HG02610 (cell line): Measurements from ENCODE around the gene CEP131.

Experiments
- ATAC-seq: cut with Tn5 transposase; IDR thresholded peaks from one replicate; pipeline ENCODE4 v1.9.1; 2021; ENCODE audit warnings: mild to moderate bottlenecking, moderate library complexity; ENCODE audit not compliant: unreplicated experiment

CEP131 gene

DNA sequence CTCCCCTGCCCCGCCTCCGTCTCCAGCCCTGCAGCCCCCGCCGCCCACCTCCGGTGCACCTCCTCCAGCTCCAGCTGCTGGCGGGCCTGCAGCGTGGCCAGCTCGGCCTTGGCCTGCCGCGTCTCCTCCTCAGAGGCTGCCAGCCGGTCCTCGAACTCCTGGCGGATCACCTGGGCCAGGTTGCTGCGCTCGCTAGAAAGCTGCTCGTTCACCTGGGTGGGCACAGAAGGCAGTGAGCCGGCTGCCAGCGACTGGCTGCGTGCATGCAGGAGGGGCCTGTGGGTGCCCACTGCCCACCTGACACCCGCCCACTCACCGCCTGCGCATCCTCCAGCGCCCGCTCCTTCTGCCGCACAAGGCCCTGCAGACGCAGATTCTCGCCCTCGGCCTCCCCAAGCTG is 32.2 kb downstream of the CEP131 start:
- no peak for ATAC-seq

DNA sequence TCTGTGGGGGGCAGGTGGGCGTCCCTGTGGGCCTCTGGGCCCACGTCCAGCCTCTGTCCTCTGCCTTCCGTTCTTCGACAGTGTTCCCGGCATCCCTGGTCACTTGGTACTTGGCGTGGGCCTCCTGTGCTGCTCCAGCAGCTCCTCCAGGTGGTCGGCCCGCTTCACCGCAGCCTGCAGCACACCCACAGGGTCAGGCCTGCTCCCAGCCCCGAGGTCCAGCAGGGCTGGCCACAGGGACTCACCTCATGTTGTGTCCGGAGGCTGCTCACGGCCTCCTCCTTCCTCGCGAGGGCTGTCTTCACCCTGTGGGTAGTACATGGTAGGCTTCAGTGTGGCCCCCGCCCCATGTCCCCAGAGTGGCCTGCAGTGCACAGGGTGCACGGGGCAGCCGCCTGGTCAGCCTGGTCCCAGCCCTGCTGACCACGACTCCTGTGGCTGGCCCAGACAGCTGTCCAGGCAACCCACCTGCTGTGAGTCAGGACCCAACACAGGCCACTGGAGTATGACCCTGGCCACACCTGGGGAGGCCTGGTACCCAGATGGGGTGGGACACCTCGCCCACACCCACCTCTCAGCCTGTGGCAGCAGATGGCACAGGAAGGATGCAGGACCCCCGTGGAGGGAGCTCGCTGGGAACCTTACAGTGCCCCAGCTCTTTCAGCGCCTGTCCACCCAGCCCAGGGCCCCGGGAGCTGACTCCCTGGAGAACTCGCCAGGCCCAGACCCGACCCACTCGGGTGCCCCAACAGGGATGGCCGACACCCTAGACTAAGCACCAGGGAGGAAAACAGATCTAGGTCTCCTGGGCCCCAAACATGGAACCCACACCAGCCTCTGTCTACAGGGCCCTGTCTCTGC is 32.9 kb downstream of the CEP131 start:
- no peak for ATAC-seq

DNA sequence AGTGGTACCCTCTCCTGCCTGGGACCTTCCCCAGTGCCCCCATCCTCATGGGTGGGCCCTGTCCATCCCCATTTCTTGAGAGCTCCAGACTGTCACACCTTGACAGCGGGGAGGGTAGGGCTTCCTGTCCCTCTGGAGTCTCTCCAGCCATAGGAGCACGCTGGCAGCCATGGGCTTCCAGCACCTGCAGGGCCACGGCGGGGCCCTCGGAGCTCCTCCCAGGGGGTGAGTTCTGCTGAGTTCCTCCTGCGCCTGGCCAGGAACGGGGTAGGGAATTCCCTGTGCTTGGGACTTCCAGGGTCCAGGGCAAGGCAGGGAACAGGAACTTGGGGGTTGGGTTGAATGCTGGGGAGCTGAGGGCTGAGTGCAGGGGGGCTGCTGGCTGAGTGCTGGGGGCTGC is 33.7 kb downstream of the CEP131 start:
- no peak for ATAC-seq

DNA sequence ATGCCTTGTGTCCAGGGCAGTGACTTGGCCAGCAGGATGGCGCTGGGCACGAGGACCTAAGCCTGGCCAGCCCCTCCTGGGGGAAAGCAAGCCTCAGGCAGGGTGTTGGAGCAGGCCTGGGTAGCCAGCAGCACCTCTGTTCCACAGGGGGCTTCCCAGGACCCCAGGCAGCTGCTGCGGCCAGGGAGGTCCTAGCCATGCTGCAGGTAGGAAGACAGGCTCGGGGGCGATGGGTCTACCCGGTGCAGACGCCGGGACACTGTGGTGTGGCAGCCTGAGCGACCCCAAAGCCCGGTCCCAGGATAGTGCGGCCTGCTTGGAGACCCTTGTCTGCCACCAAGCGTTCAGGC is 34.3 kb downstream of the CEP131 start:
- no peak for ATAC-seq

DNA sequence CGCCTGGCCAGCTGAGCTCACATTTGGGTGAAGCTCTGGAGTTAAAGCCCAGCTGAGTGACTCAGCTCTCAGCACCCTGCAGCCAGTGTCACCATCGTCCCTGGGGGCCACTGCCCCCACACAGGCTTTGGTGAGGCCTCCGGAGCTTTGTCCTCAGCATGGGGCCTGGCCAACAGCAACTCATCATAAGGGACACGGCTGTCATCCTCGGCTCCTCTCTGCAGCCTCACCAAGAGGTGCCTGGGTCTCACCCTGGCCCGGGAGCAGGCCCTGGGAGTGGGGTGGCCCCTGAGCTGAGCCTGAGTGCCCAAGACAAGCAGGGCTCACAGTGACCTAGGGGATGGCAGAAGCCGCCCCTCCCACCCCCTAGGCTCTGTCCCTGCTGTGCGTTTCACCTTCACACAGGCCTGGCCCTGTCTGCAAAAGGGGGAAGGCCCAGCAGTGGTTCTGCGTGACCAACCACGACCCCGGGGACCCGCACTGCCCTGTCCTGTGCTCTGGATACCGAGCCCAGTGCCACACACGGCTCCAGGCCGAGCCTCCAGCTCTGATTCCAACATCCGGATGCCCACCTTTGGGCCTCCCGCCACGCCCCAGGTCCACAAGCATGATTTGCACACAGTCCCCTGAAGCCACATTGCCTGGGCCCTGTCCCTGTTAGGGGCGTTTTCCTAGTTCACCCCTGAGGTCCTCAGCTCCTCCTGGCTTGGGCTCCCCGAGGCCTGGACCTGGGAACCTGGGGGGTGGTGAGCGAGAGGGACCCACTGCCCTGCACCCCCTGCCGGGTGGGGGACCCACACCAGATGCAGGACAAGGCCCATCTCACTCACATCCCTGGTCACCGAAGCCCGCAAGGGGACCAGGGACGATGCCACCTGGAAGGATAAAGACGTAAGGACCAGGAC is 34.9 kb downstream of the CEP131 start:
- no peak for ATAC-seq

DNA sequence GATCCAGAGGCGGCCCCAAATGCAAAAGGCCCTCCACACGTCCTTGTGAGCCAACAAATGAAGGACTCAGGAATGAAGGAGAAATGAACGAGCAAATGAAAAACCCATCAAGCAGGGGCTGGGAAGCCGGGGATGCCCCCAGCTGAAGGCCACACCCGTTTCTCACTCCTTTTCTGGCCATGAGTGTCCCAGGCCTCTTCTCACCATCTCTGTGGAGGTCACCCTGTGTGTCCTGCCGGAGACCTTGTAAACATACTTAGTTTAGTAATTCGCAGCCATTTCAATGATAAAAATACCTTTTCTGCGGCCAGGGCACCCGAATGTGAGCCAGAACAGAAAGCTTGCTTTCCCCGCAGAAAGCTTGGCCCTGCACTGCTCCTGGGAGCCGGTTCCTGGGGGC is 35.6 kb downstream of the CEP131 start:
- no peak for ATAC-seq

DNA sequence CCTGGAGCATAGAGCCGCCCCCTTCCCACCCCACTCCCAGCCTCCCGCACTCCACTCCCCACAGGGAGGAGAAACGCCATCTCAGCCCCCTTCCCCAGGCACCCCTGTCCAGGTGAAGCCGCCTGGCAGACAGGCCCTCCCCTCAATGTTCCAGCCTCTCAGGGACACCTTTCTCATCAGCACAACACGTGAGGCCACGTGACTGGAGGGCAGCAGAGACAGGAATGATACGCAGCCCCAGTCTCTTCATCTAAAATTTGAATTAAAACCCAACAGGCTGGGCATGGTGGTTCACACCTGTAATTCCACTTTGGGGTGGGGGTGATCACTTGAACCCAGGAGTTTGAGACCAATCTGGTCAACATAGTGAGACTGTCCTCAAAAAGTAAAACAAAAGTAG is 36.6 kb downstream of the CEP131 start:
- no peak for ATAC-seq

DNA sequence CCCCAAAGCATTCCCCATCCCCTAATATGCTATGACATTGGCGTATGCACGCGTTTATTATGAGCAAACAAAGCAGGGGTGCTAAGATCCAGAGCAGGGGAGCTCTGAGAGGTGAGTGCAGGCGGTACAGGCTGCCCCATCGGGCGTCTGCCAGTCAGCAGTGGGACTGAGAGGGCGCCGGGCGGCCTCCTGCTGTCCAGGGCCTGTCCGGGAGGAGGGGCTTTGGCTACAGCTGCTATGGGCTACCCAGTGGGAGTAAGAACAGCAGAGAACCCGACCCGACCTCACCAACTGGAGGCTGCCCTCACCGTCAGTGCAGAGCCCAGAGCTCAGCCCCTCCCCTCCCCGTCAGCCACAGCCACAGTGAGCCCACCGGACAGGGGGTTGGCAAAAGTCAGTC is 38.2 kb downstream of the CEP131 start:
- ATAC-seq = no peak

DNA sequence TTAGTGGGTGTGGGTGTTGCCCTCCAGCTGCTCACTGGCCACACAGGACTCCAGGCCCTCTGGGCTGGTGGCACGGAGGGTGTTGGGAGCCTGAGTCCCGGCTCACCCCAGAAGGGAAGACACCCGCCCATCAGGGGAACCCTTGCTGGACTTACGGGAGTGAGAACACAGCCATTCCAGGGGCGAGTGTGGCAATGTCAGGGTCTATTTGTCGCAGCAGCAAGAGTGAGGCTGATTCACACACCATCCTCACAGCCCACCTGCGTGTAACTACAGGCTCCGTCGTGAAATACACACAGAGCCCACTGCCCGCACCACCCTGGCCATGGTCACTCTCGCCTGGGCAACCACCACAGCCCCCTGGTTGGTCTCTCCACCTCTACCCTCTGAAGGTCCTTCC is 39.0 kb downstream of the CEP131 start:
- no peak for ATAC-seq

DNA sequence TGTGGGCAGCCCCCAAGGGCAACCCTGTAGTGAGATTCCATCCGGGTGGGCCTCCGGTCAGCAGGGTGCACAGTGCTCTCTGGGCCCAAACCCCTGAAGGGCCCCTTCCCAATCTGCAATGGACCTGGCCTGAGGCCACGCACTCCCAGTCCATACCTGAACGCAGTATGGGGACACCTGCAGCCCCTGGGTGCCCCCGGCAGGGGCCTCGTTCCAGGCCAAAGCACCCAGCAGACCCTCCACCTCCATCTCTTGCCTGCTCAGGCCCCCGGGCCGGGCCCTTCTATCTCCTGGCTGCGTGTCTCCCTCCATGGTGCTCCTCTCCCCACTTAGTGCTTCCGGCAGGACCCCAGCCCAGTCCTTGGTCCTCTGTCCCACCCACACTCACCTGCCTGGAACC is 39.4 kb downstream of the CEP131 start:
- ATAC-seq = no peak

DNA sequence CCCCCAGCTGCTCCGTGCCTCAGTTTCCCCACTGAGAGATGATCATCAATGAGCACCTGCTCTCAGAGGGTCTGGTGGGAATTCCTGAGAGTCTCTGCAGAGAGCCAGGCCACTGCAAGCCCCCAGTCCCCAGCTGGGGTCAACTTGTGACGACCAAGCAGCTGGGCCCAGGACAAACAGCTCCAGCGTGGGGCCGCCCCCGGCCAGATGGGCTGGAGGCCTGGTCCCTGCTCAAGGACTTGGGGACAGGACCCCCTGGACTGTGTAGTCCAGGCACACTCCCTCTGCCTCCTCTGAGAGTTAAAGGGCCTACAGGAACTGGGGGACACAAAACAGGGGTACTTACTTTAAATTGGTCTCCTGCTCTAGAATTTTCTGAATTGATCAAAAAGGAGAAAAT is 40.2 kb downstream of the CEP131 start:
- no peak for ATAC-seq

DNA sequence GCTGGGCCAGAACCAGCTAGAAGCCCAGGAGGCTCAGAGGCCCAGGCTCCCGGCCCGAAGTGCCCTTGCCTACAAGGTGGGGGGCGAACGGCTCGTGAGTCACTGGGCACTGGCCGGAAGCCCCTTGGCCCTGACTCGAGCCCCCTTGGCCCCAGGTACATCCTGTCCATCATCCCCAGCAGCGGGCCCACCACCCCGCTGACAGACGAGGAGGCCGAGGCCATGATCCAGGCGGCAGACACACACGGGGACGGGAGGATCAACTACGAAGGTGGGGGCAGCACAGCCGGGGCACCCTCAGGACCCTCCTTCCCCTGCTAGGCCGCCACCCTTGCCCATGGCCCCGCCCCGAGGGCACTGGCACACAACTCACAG is 41.0 kb downstream of the CEP131 start:
- ATAC-seq = no peak

DNA sequence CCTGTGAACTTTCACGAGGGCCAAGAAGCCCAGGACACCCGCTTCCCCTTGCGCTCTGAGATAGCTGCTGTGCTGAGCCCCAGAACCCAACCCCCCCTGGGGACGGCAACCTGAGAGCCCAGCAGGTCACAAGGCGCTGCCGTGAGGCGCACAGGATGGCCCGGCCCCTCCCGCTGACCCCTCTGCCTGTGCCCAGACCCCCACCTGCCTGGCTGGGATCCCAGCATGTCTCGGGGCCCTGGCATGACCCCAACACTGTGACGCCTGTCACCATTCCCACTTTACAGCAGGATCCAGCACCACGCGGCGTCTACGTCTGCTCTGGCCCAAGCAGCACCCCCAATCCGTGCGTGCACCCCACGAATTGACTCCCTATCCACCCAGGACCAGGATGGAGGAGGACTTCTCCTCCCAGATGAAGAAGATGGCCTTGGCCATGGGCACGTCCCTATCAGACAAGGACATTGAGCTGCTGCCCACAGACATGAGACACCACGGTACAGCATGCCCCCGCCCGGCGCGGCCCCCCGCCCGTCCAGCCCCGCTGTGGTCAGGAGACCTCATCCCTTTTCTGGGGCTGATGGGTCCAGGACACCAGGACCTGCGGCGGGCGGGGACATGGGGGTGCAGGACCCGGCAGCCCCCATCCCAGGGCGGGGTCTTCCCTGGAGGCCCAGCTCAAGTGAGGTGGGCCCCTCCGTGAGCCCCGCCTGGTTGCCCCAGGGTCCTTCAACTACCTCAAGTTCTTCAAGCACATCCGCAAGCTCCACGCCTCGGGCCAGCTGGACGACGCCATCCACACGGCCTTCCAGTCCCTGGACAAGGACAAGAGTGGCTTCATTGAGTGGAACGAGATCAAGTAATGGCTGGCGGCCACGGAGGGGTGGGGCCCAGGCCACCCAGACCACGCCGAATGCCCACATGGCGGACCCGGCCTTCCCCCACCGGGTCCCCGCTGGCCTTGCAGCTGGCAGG is 41.6 kb downstream of the CEP131 start:
- ATAC-seq = no peak

DNA sequence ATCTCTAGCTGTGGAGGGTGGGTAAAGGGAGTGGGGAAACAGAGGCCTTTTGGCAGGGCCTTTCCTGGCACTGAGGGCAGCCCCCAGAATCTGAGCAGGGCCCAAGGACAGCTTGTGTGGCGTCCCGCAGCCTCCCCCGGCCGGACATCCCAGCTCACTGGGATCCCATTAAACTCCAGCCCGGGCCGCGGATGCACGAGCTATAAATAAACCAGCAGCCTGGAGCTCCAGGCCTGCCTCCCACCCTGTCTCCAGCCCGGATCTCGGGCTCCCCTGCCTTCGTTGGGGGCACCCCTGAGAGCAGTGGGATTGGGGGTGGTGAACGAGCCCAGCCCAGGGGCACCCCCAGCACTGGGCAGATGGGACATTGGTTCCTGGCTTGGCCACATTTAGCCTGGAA is 42.9 kb downstream of the CEP131 start:
- ATAC-seq = no peak

DNA sequence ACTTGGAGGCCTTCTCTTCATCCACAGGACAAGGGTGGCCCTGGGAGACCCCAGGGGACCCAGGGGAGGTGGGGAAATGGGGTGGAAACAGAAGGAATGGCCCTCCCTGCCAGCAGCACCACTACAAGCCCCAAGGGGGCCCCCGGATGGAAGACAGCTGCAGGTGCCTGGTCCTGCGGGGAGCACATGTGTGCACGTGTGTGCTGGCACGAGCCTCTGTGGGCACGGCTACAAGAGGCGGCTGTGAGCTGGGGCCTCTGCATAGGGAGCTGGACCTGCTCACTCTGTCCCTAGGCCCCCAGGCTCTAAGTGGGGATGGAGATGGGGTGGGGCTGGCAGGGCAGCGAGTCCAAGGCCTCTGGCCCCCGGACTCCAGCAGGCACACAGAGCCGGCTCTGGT is 43.5 kb downstream of the CEP131 start:
- ATAC-seq = no peak

DNA sequence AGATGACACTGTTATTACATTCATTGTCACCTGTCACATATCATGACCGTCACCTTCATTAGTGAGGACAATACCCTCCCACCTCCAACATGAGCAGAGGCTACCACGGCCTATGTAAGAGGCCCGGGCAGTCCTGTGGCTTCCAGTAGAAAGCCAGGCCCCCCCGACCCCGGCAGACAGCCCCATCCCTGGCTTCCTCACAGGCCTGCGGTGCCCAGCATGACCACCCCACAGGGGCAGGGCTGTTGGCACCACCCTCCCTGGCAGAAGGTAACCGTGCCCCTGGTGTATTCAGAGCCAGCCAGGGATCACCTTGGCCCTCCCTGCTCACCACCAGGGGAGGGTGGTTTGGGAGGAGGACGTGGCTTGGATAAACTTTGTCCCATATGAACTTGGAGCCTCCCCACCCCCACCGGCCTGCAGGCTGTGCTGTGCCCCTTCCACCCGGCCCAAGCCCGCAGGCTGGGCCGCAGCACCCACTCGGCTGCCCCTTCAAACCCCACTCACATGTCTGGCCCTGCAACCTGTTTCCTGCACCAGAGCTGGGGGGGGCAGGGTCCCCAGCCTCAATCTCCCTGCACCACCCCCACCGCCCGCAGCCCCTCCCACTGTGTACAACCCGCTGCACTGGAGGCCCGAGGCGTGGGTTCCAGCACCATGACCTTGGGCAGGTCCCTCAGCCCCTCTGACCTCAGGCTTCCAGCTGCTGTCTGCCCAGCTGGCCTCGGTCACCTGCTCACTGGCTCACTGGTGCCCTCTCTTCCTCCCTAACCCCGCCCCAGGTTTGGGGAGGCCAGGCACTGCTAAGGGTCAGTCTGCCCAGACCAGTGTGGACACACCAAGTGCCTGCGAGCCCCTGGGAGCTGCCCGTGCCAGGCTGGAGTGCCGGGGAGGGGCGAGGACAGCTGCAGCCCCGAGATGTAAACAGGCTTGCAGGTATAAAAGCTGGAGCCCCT is 44.4 kb downstream of the CEP131 start:
- ATAC-seq = no peak

DNA sequence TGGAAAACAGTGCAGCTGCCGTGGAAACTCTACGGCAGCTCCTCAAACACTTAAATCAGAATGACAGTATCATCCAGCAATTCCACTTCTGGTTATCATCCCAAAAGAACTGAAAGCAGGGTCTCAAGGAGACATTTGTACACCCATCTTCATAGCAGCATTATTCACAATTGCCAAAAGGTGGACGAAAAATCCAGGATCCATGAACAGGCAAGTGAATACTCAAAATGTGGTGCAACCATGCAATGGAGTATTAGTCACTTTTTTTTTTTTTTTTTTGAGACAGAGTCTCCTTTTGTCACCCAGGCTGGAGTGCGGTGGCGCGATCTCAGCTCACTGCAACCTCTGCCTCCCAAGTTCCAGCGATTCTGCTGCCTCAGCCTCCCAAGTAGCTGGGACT is 46.1 kb downstream of the CEP131 start:
- ATAC-seq = no peak

DNA sequence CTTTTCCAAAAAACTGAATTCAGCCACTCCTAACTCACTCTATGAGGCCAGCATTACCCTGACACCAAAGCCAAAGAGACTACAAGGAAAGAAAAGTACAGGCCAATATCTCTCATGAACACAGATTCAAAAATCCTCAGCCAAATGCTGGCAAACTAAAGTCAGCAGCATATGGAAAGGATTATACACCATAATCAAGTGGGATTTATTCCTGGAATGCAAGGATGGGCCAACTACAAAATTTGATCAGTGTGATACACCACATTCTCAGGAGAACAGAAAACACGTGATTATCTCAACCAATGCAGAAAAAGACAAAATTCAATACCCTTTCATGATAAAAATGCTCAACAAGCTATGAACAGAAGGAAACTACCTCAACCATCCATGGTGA is 49.0 kb downstream of the CEP131 start:
- ATAC-seq = no peak

DNA sequence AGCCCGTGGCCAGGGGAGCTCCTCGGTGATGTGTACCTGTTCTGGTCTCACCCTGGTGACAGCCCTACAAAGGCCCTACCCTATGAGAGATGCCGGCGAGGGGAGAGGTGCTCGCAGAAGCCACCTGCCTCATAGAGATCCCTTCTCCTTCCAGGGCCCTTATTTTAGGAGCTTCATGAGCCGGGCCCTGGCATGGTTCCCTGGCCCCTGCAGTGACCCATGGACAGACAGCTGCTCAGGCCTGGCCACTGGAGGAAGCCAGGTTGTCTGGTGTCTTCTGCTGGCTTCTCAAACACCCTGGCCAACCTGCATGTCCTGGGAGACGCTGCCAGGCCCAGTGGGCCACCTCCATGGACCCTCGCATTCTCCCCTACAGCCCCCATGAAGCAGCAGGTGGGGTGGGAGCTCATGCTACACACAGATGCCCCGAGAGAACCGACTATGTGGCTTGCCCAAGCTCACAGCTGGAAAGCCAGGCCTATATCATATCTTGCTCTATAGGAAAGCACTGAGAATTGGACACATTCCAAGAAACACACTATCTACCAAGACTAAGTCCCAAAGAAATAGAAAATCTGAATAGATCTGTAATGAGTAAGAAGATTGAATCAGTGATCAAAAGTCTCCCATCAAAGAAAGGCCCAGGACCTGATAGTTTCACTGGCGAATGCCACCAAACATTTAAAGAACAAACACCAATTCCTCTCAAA is 49.6 kb downstream of the CEP131 start:
- ATAC-seq = no peak
